NCI-H2107 treated with DMSO at 0.1 percent for 48 hours (cell line): ENCODE measurements around the gene TSHZ1.
"Not testable (repeated sequence)": the region's sequence is repeated elsewhere in the genome, so short reads cannot be mapped to it uniquely, and the experiment has no call there.

Experiments
- DNase-seq: peaks from one replicate; lab custom pipeline; 2025; ENCODE audit not compliant: unreplicated experiment; lab: John Stamatoyannopoulos, UW

The TSHZ1 gene

GRCh38 chr18:75304678-75305557 is 94.3 kb downstream of the TSHZ1 start:
- DNase-seq = no peak

GRCh38 chr18:75305984-75306383 is 95.4 kb downstream of the TSHZ1 start:
- DNase-seq = no peak

GRCh38 chr18:75307530-75307929 is 96.9 kb downstream of the TSHZ1 start:
- no peak for DNase-seq

- no peak for DNase-seq
Measured at GRCh38 chr18:75309564-75309963, 99.0 kb downstream of the TSHZ1 start.

- DNase-seq = no peak
Measured at GRCh38 chr18:75314117-75314516, 103.5 kb downstream of the TSHZ1 start.

GRCh38 chr18:75314606-75315005 is 104.0 kb downstream of the TSHZ1 start:
- DNase-seq = no peak

- no peak for DNase-seq
Measured at GRCh38 chr18:75316223-75316622, 105.6 kb downstream of the TSHZ1 start.

GRCh38 chr18:75316826-75317225 is 106.2 kb downstream of the TSHZ1 start:
- DNase-seq = no peak

- DNase-seq = no peak
Measured at GRCh38 chr18:75317300-75317699, 106.7 kb downstream of the TSHZ1 start.

GRCh38 chr18:75317703-75318102 is 107.1 kb downstream of the TSHZ1 start:
- no peak for DNase-seq

- DNase-seq = no peak
Measured at GRCh38 chr18:75319905-75320304, 109.3 kb downstream of the TSHZ1 start.

GRCh38 chr18:75320506-75320905 is 109.9 kb downstream of the TSHZ1 start:
- no peak for DNase-seq

GRCh38 chr18:75321431-75321830 is 110.8 kb downstream of the TSHZ1 start:
- no peak for DNase-seq

GRCh38 chr18:75322206-75322605 is 111.6 kb downstream of the TSHZ1 start:
- no peak for DNase-seq

GRCh38 chr18:75323821-75324585 is 113.4 kb downstream of the TSHZ1 start:
- DNase-seq = no peak

- no peak for DNase-seq
Measured at GRCh38 chr18:75324686-75325257, 114.2 kb downstream of the TSHZ1 start.

GRCh38 chr18:75329753-75330152 is 119.2 kb downstream of the TSHZ1 start:
- DNase-seq = not testable (repeated sequence)

- no peak for DNase-seq
Measured at GRCh38 chr18:75330308-75330707, 119.7 kb downstream of the TSHZ1 start.

- no peak for DNase-seq
Measured at GRCh38 chr18:75334869-75335268, 124.3 kb downstream of the TSHZ1 start.

GRCh38 chr18:75335511-75335910 is 124.9 kb downstream of the TSHZ1 start:
- DNase-seq = no peak

- no peak for DNase-seq
Measured at GRCh38 chr18:75336767-75337166, 126.2 kb downstream of the TSHZ1 start.

- no peak for DNase-seq
Measured at GRCh38 chr18:75337348-75337747, 126.8 kb downstream of the TSHZ1 start.
